Panc1 (cell line): Measurements from ENCODE around the gene PIGR. TPM values are rescaled to one million over a fixed set of nuclear protein-coding genes. Genes with fewer than 3 reads are reported as not detected.

Source experiments
- ATAC-seq: fragments of 200-7000 bp; cut with Tn5 transposase; 2 replicates; pipeline ENCODE4 v1.9.1; 2020; ENCODE audit warnings: mild to moderate bottlenecking, moderate library complexity
- BruUV-seq: library from RNA; stranded (reverse); fragments of 400-500 nt; replicated peaks from 2 replicates; lab custom pipeline; 2021; lab: Mats Ljungman, UMichigan
- CTCF ChIA-PET: fragments of 300-600 bp; sonication (Branson Sonifier 250); formaldehyde crosslinking; loops from one replicate; lab custom pipeline; 2022; ENCODE audit warnings: antibody characterized with exemption; lab: Charles Lee
- POLR2A ChIA-PET: fragments of 300-600 bp; sonication (Branson Sonifier 250); formaldehyde crosslinking; loops from one replicate; lab custom pipeline; 2022; ENCODE audit warnings: antibody characterized with exemption; lab: Charles Lee
- DNase-seq: peaks from one replicate; pipeline ENCODE4 v3.0.0-alpha.2; 2010; ENCODE audit warnings: low read depth, low spot score
- H3K27ac ChIP-seq: 2 replicates; pipeline ENCODE4 v1.5.1; 2011; ENCODE audit warnings: mild to moderate bottlenecking, low read length, inconsistent platforms
- H3K27me3 ChIP-seq: fragments of 200-500 bp; sonication (Bioruptor generic); 2 replicates; pipeline ENCODE4 v1.6.0; 2014; ENCODE audit warnings: low read length, inconsistent platforms; ENCODE audit not compliant: control insufficient read depth, insufficient read depth
- H3K36me3 ChIP-seq: fragments of 200-500 bp; sonication (Bioruptor generic); 2 replicates; pipeline ENCODE4 v1.5.1; 2014; ENCODE audit warnings: inconsistent platforms, mild to moderate bottlenecking, low read length, moderate library complexity; ENCODE audit not compliant: control insufficient read depth, insufficient read depth
- H3K4me1 ChIP-seq: 2 replicates; pipeline ENCODE4 v1.5.1; 2011; ENCODE audit warnings: inconsistent platforms, mild to moderate bottlenecking, low read length, moderate library complexity; ENCODE audit not compliant: control insufficient read depth, insufficient read depth
- H3K4me3 ChIP-seq, 2 experiments: 2 replicates each; pipeline ENCODE4 v1.5.1; 2011 to 2012; ENCODE audit warnings: low read depth in 2 of 2, low read length in 2 of 2, mild to moderate bottlenecking in 2 of 2, inconsistent platforms in 1 of 2, moderate library complexity in 1 of 2
- H3K9me3 ChIP-seq: fragments of 200-500 bp; sonication (Bioruptor generic); 2 replicates; pipeline ENCODE4 v1.5.1; 2014; ENCODE audit warnings: low read depth, mild to moderate bottlenecking, inconsistent platforms, low read length, moderate library complexity; ENCODE audit not compliant: control insufficient read depth, insufficient read depth
- CTCF ChIP-seq: fragments of 450-650 bp; IDR thresholded peaks from 2 replicates; pipeline ENCODE4 v1.5.1; 2017; ENCODE audit warnings: mild to moderate bottlenecking
- POLR2AphosphoS5 ChIP-seq: IDR thresholded peaks from 2 replicates; pipeline ENCODE4 v1.6.1; 2012; ENCODE audit warnings: mild to moderate bottlenecking, low read depth, low read length, moderate library complexity
- REST ChIP-seq, 2 experiments: IDR thresholded peaks; 2 replicates each; pipeline ENCODE4 v1.6.1; 2011 to 2012; ENCODE audit warnings: low read depth in 2 of 2, control low read depth in 1 of 2, low read length in 1 of 2, mild to moderate bottlenecking in 1 of 2, moderate library complexity in 1 of 2; ENCODE audit not compliant: insufficient read depth in 1 of 2
- SIN3A ChIP-seq: IDR thresholded peaks from 2 replicates; pipeline ENCODE4 v1.6.1; 2012; ENCODE audit warnings: low read depth, mild to moderate bottlenecking, low read length, moderate library complexity, borderline replicate concordance; ENCODE audit not compliant: insufficient read depth
- TCF7L2 ChIP-seq: IDR thresholded peaks from 2 replicates; pipeline ENCODE4 v1.6.1; 2011; ENCODE audit warnings: mild to moderate bottlenecking, low read depth, low read length, inconsistent platforms
- in situ Hi-C: cut with HindIII; loops from 2 replicates; pipeline ENCODE4 v1.10.0; 2016; ENCODE audit warnings: low sequenced_read_pairs, low pct_unique_long_range_greater_than_20kb
- intact Hi-C: fragments of 100-400 bp; cut with micrococcal nuclease; formaldehyde crosslinking; loops from one replicate; pipeline ENCODE4 v1.10.0; 2022; ENCODE audit not compliant: unreplicated experiment
- total RNA-seq: library from RNA; stranded (reverse); gene quantifications from one replicate; pipeline ENCODE4 v1.2.1, GENCODE V29; 2021; ENCODE audit not compliant: unreplicated experiment

The PIGR gene
- total RNA-seq, 1 experiment from 2014 or later = 1.4 TPM

GRCh38 chr1:206933333-206933945 is 12.8 kb downstream of the PIGR start:
- no peak for DNase-seq

GRCh38 chr1:206932177-206932576 is 14.1 kb downstream of the PIGR start:
- in situ Hi-C loops = no loop called here
- CTCF ChIA-PET = interaction anchor here (0.6 kb wide), 1 partner anchor 231 kb away, joined by 3 read pairs; no protein-coding TSS in a partner anchor
- POLR2A ChIA-PET = no interaction called here

More at GRCh38 chr1:206933333-206933945, 12.8 kb downstream of the PIGR start:
- H3K9me3 ChIP-seq = no peaks in the 10 kb centered on the region
- no peak for ATAC-seq
- no TSS peak for BruUV-seq
- H3K27ac ChIP-seq = no peak overlapping the region
- no peaks in the 10 kb centered on the region for H3K27me3 ChIP-seq
- ChIA-PET POLR2A (no interaction called here), CTCF (interaction anchor here (0.6 kb wide), 1 partner anchor 48 kb away, joined by 3 read pairs; no protein-coding TSS in a partner anchor)
- H3K4me1 ChIP-seq = no peaks in the 10 kb centered on the region
- H3K4me3 ChIP-seq = no peak overlapping the region
- in situ Hi-C loops (no loop called here), intact Hi-C loops (no loop called here)
- TF ChIP-seq REST (IDR thresholded peaks at IDR 0.05; ENCODE audit: insufficient read depth in 1 of 2, low read depth in 2 of 2, low read length in 1 of 2) = no peak
- TF ChIP-seq CTCF = peak; percentile 75
- no peaks in the 10 kb centered on the region for H3K36me3 ChIP-seq

More at GRCh38 chr1:206932177-206932576, 14.1 kb downstream of the PIGR start:
- no peak overlapping the region for H3K27ac ChIP-seq
- ATAC-seq = no peak
- no peak for TF ChIP-seq POLR2AphosphoS5
- no peak for TF ChIP-seq REST (IDR thresholded peaks at IDR 0.05; ENCODE audit: insufficient read depth in 1 of 2, low read depth in 2 of 2, low read length in 1 of 2)
- TF ChIP-seq SIN3A = no peak
- no peak for TF ChIP-seq CTCF
- no peak for TF ChIP-seq TCF7L2
- no peak overlapping the region for H3K4me3 ChIP-seq
- no peaks in the 10 kb centered on the region for H3K36me3 ChIP-seq
- H3K9me3 ChIP-seq = no peaks in the 10 kb centered on the region
- no TSS peak for BruUV-seq
- no peaks in the 10 kb centered on the region for H3K4me1 ChIP-seq
- DNase-seq = no peak
- intact Hi-C loops = no loop called here
- H3K27me3 ChIP-seq = no peaks in the 10 kb centered on the region
